ENCODE measurements around the gene NUAK2.

Gene NUAK2

DNA sequence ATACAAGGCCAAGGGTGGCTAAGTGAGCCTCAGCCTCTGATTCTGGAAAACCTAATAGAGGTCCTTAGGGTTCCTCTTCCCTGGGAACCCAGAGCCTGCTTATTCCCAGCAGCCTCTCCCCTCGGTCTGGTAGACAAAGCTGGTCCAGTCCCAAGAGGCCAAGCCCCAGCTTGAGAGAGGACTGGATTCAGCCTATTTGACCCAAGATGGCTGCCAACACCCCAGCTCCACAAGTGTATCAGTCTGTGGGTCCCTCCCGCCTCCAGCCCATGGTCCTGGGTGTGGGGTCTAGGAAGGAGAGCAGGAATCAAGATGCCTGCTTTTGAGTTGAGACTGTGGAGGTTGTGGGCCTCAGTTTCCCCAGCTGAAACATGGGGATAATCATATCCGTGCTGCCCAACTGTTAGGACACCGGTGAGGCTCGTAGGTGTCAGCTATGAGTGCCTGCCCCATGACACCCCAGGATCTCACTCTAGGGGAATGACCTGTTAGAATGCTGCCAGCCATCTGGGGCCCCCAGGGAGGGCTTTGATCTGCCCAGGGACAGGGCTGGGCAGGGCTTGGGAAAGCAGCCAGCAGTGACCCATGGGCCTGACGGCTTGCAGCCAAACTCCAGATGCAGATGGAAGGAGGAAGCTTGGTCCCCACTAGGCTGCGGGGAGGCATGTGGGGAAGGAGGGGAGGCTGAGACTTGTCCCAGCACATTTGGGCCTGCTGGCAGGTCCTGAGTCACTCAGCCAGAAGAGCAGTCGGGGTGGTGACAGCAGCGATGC, 45.4 kb downstream of the NUAK2 start:
- no peak for TF ChIP-seq CTCF (IDR thresholded peaks at IDR 0.05)

- TF ChIP-seq CTCF (IDR thresholded peaks at IDR 0.05), result no peak
These were observed 46.4 kb downstream of the NUAK2 start for GRCh38 chr1:205275133-205275532.

DNA sequence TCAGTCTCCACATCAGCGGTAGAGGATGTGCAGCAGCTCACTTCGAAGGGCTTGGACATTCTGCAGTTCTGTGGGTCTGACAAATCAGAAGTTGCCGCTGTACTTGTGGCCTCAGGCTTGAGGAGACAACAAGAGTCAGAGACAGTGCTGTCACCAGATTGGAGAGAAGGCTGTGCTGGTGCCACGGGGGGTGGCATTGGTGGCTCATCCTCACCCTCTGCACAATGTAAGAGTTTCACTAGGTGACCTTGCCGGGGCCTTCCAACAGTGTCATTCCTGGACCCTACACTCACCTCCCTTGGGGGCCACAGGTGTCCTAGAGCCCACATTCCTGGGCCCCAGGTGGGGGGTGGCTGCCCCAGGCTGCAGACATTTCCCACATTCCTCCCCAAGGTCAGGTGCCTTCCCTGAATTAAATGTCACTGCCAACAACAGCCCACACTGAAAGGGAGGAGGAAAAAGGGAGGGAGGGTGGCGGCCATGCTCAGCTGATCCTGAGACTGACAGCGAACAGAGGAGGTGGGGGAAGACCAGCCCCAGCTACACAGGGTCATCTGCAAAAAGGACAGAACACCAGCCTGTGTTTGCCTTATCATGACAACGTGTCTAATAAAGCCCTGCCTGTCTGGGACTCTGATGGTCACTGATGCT, 47.4 kb downstream of the NUAK2 start:
- TF ChIP-seq CTCF (IDR thresholded peaks at IDR 0.05), result no peak

GRCh38 chr1:205273551-205273982, 48.0 kb downstream of the NUAK2 start:
- TF ChIP-seq CTCF (IDR thresholded peaks at IDR 0.05), result peak; percentile 98

DNA sequence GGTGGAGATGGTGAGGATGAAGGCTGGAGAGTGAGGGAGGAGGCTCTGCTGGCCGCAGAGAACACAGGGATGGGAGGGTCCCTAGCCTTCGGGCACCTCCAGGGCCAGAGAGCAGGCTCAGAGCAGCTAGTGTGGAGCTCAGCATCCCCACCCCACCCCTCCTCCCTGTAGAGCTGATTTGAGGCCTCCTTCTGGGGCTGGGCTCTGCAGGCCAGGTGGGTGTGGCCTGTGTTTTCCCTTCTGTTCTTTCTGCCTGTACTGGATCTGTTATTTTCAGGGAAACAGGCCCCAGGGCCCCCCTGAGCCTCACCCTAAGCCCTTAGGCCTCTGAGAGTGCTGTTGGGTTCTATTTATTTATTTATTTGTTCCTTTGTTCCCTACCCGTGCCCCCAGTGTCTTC, 49.0 kb downstream of the NUAK2 start:
- TF ChIP-seq CTCF (IDR thresholded peaks at IDR 0.05), result no peak

- TF ChIP-seq CTCF (IDR thresholded peaks at IDR 0.05), result no peak
These were observed 49.8 kb downstream of the NUAK2 start for GRCh38 chr1:205271745-205272144.

GRCh38 chr1:205271277-205271676, 50.3 kb downstream of the NUAK2 start:
- TF ChIP-seq CTCF (IDR thresholded peaks at IDR 0.05), result no peak
